ENCODE measurements around the gene PCBP3.

DNA sequence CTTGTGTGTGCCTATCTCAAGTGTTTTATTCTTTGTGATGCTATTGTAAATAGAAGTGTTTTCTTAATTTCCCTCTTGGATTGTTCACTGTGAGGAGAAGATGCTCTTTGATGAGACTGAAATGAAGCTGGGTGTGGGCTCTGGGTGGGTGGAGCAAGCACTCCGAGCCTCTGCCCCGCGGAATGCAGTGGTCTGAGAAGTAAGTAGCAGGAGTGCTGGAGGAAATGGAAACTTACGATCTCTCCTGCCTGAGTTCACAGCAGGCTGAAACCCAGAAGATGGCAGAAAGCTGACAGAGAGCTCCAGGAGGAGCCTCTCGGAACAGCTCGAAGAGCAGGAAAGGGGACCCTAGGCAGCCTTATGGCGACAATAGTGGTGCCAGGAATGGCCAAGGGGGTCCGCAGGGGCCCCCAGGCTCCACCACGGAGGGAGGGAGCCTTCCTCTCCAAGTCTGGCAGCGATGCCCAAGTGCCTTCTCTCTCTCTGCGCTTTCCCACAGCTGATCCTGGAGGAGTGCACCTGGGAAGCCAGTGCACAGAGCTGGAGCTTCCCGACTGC lies 211.2 kb downstream of the PCBP3 start:
- TF ChIP-seq CTCF (IDR thresholded peaks at IDR 0.05; ENCODE audit: poor library complexity, severe bottlenecking) (no peak), POLR2AphosphoS5 (IDR thresholded peaks at IDR 0.05) (no peak), RAD21 (conservative IDR thresholded peaks at IDR 0.05) (no peak), EP300 (conservative IDR thresholded peaks at IDR 0.05; ENCODE audit: poor library complexity, severe bottlenecking) (no peak), MXI1 (conservative IDR thresholded peaks at IDR 0.05; ENCODE audit: poor library complexity, severe bottlenecking) (no peak), REST (IDR thresholded peaks at IDR 0.05; ENCODE audit: borderline replicate concordance) (no peak), EZH2 (IDR thresholded peaks at IDR 0.05; ENCODE audit: borderline replicate concordance, insufficient read depth, low read length, poor library complexity, severe bottlenecking) (no peak)

Data from neural cell (in vitro differentiated cells).